Fibroblast of lung (primary cell): ENCODE data around the gene CTTNBP2NL.

Experiments used
- EZH2 ChIP-seq: IDR thresholded peaks from 2 replicates; pipeline ENCODE4 v1.5.1; 2012; ENCODE audit warnings: low read length, control low read depth, mild to moderate bottlenecking; ENCODE audit errors: missing control alignments
- TF ChIP-seq, protein P1 (sequence below), 2 donors: IDR thresholded peaks in 1 of 2; conservative IDR thresholded peaks in 1 of 2; 1 replicate in 1 of 2; 2 replicates in 1 of 2; pipeline ENCODE4 v1.5.1; 2011 to 2012; ENCODE audit warnings: low read length in 2 of 2, control low read depth in 1 of 2, inconsistent platforms in 1 of 2, low read depth in 1 of 2, mild to moderate bottlenecking in 1 of 2

DNA sequence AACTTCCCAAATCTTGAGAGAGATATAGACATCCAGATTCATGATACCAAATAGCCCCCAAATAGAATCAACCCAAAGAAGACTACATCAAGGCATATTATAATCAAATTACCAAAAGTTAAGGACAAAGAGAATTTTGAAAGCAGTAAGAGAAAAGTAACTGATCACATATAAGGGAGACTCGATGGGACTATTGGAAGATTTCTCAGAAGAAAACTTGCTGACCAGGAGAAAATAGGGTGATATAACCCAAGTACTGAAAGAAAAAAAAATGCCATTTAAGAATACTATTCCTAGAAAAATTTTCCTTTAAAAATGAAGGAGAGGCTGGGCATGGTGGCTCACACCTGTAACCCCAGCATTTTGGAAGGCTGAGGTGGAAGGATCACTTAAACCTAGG lies 82.3 kb downstream of the CTTNBP2NL start:
- TF ChIP-seq, protein P1, sequence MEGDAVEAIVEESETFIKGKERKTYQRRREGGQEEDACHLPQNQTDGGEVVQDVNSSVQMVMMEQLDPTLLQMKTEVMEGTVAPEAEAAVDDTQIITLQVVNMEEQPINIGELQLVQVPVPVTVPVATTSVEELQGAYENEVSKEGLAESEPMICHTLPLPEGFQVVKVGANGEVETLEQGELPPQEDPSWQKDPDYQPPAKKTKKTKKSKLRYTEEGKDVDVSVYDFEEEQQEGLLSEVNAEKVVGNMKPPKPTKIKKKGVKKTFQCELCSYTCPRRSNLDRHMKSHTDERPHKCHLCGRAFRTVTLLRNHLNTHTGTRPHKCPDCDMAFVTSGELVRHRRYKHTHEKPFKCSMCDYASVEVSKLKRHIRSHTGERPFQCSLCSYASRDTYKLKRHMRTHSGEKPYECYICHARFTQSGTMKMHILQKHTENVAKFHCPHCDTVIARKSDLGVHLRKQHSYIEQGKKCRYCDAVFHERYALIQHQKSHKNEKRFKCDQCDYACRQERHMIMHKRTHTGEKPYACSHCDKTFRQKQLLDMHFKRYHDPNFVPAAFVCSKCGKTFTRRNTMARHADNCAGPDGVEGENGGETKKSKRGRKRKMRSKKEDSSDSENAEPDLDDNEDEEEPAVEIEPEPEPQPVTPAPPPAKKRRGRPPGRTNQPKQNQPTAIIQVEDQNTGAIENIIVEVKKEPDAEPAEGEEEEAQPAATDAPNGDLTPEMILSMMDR (conservative IDR thresholded peaks at IDR 0.05 in 1 of 2, IDR thresholded peaks at IDR 0.05 in 1 of 2; ENCODE audit: low read depth in 1 of 2, low read length in 2 of 2) = no peak
- TF ChIP-seq EZH2 = no peak
